Measurements from ENCODE around the gene HIC2. TPM values are rescaled to one million over a fixed set of nuclear protein-coding genes. Genes with fewer than 3 reads are reported as not detected.

The HIC2 gene
- total and polyA plus RNA-seq, 2 of the 13 experiments (the other 11 are each of a cell fraction or from before 2014, with no cell fraction given): 5.0 to 13.7 TPM

- TF ChIP-seq ZUFSP (CRISPR knock-in tag; IDR thresholded peaks at IDR 0.05; ENCODE audit: borderline replicate concordance): no peak
- TF ChIP-seq, protein P1, sequence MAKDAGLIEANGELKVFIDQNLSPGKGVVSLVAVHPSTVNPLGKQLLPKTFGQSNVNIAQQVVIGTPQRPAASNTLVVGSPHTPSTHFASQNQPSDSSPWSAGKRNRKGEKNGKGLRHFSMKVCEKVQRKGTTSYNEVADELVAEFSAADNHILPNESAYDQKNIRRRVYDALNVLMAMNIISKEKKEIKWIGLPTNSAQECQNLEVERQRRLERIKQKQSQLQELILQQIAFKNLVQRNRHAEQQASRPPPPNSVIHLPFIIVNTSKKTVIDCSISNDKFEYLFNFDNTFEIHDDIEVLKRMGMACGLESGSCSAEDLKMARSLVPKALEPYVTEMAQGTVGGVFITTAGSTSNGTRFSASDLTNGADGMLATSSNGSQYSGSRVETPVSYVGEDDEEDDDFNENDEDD (CRISPR knock-in tag; IDR thresholded peaks at IDR 0.05; ENCODE audit: borderline replicate concordance): peak; percentile 22; the same call in 1 of the 2 replicates
- TF ChIP-seq SP2 (CRISPR knock-in tag; IDR thresholded peaks at IDR 0.05): no peak
- TF ChIP-seq DBP (CRISPR knock-in tag; IDR thresholded peaks at IDR 0.05; ENCODE audit: not compliant biosample characterization): no peak
- no peak for TF ChIP-seq ZSCAN31 (CRISPR knock-in tag; IDR thresholded peaks at IDR 0.05; ENCODE audit: low read depth)
- no peak for TF ChIP-seq CTCF (CRISPR knock-in tag; IDR thresholded peaks at IDR 0.05)
- no peak; the same call in 1 of the 2 replicates for TF ChIP-seq THAP9 (CRISPR knock-in tag; IDR thresholded peaks at IDR 0.05; ENCODE audit: borderline replicate concordance)
- TF ChIP-seq, protein P2, sequence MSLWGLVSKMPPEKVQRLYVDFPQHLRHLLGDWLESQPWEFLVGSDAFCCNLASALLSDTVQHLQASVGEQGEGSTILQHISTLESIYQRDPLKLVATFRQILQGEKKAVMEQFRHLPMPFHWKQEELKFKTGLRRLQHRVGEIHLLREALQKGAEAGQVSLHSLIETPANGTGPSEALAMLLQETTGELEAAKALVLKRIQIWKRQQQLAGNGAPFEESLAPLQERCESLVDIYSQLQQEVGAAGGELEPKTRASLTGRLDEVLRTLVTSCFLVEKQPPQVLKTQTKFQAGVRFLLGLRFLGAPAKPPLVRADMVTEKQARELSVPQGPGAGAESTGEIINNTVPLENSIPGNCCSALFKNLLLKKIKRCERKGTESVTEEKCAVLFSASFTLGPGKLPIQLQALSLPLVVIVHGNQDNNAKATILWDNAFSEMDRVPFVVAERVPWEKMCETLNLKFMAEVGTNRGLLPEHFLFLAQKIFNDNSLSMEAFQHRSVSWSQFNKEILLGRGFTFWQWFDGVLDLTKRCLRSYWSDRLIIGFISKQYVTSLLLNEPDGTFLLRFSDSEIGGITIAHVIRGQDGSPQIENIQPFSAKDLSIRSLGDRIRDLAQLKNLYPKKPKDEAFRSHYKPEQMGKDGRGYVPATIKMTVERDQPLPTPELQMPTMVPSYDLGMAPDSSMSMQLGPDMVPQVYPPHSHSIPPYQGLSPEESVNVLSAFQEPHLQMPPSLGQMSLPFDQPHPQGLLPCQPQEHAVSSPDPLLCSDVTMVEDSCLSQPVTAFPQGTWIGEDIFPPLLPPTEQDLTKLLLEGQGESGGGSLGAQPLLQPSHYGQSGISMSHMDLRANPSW (CRISPR knock-in tag; IDR thresholded peaks at IDR 0.05; ENCODE audit: borderline replicate concordance): no peak
- TF ChIP-seq, protein P3, sequence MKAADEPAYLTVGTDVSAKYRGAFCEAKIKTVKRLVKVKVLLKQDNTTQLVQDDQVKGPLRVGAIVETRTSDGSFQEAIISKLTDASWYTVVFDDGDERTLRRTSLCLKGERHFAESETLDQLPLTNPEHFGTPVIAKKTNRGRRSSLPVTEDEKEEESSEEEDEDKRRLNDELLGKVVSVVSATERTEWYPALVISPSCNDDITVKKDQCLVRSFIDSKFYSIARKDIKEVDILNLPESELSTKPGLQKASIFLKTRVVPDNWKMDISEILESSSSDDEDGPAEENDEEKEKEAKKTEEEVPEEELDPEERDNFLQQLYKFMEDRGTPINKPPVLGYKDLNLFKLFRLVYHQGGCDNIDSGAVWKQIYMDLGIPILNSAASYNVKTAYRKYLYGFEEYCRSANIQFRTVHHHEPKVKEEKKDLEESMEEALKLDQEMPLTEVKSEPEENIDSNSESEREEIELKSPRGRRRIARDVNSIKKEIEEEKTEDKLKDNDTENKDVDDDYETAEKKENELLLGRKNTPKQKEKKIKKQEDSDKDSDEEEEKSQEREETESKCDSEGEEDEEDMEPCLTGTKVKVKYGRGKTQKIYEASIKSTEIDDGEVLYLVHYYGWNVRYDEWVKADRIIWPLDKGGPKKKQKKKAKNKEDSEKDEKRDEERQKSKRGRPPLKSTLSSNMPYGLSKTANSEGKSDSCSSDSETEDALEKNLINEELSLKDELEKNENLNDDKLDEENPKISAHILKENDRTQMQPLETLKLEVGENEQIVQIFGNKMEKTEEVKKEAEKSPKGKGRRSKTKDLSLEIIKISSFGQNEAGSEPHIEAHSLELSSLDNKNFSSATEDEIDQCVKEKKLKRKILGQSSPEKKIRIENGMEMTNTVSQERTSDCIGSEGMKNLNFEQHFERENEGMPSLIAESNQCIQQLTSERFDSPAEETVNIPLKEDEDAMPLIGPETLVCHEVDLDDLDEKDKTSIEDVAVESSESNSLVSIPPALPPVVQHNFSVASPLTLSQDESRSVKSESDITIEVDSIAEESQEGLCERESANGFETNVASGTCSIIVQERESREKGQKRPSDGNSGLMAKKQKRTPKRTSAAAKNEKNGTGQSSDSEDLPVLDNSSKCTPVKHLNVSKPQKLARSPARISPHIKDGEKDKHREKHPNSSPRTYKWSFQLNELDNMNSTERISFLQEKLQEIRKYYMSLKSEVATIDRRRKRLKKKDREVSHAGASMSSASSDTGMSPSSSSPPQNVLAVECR (CRISPR knock-in tag; IDR thresholded peaks at IDR 0.05; ENCODE audit: borderline replicate concordance): peak; percentile 68; the same call in 1 of the 2 replicates
- TF ChIP-seq BCL6 (CRISPR knock-in tag; IDR thresholded peaks at IDR 0.05): no peak; the same call in 1 of the 2 replicates
Measured at GRCh38 chr22:21457023-21457787, 40.0 kb downstream of the HIC2 start (continued).

Data from HepG2 (cell line).